Peyer's patch (tissue), 4 donors: ENCODE data around the gene FOXO6.

ENCODE experiments used
- POLR2A ChIP-seq, 2 donors: fragments of 450-650 bp; IDR thresholded peaks; one replicate each; pipeline ENCODE4 v1.5.1; 2017; ENCODE audit warnings: antibody characterized with exemption in 2 of 2, mild to moderate bottlenecking in 2 of 2, moderate library complexity in 2 of 2
- TF ChIP-seq, protein P1 (sequence below), 6 experiments: fragments of 450-650 bp in 4 of 6; fragments of 200-600 bp in 2 of 6; sonication (generic) in 1 of 6; IDR thresholded peaks; one replicate each; pipeline ENCODE4 v1.5.1; 2017 to 2019; ENCODE audit warnings: antibody characterized with exemption in 6 of 6, mild to moderate bottlenecking in 3 of 6, moderate library complexity in 1 of 6

DNA sequence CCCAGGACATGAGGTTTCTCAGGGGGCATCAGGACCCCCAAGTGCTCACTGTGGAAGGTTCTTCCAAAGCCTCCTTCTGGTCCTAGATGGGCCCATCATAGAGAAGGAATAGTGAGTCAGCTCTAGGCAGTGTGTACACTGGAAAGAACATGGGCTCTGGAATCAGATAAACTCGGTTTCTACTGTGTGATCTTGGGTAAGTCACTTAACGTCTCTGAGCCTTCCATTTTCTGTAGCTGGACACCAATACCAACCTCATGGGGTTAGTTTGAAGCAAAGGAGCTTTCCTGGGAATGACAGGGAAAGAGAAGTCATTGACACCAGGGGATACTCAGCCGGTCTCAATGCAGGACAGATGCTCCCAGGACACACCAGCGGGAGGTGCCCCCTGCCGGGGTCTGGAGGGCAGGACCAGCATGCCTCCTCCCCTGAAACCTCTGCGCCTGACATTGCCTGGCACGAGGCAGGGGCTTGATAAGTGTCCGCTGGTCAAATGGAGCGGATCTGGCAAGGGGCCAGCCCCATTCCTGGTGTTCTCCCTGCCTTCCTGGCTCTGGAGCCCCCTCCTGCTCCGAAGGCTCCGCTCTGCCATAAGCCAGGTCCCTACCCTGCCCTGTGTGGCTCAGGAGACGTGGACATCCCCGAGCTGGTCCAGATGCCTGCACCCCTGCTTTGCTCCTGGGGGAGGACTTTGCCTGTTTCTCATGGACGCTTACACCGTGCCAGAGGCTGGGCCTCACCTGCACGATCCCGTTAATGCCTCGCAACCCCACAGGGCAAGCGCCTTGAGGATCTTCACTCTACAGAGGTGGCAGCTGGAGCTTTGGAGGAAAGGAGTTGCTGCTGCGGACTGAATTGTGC lies 70.5 kb downstream of the FOXO6 start:
- TF ChIP-seq, protein P1, sequence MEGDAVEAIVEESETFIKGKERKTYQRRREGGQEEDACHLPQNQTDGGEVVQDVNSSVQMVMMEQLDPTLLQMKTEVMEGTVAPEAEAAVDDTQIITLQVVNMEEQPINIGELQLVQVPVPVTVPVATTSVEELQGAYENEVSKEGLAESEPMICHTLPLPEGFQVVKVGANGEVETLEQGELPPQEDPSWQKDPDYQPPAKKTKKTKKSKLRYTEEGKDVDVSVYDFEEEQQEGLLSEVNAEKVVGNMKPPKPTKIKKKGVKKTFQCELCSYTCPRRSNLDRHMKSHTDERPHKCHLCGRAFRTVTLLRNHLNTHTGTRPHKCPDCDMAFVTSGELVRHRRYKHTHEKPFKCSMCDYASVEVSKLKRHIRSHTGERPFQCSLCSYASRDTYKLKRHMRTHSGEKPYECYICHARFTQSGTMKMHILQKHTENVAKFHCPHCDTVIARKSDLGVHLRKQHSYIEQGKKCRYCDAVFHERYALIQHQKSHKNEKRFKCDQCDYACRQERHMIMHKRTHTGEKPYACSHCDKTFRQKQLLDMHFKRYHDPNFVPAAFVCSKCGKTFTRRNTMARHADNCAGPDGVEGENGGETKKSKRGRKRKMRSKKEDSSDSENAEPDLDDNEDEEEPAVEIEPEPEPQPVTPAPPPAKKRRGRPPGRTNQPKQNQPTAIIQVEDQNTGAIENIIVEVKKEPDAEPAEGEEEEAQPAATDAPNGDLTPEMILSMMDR (IDR thresholded peaks at IDR 0.05): no peak
- no peak for TF ChIP-seq POLR2A (IDR thresholded peaks at IDR 0.05)
